Ishikawa (cell line): ENCODE measurements around the gene ABCA9.

Experiments
- CEBPB ChIP-seq: IDR thresholded peaks from 2 replicates; pipeline ENCODE4 v1.6.1; 2012
- CREB1 ChIP-seq: IDR thresholded peaks from 2 replicates; pipeline ENCODE4 v1.6.1; 2012; ENCODE audit warnings: low read depth
- EP300 ChIP-seq: IDR thresholded peaks from 2 replicates; pipeline ENCODE4 v1.6.1; 2012; ENCODE audit warnings: borderline replicate concordance
- FOXM1 ChIP-seq: IDR thresholded peaks from 2 replicates; pipeline ENCODE4 v1.6.1; 2012; ENCODE audit warnings: low read depth, borderline replicate concordance
- TAF1 ChIP-seq: IDR thresholded peaks from 2 replicates; pipeline ENCODE4 v1.6.1; 2012; ENCODE audit warnings: low read depth, mild to moderate bottlenecking
- TCF12 ChIP-seq: IDR thresholded peaks from 2 replicates; pipeline ENCODE4 v1.6.1; 2012; ENCODE audit warnings: low read depth
- YY1 ChIP-seq: IDR thresholded peaks from 2 replicates; pipeline ENCODE4 v1.6.1; 2012; ENCODE audit warnings: low read depth
- TF ChIP-seq, protein P1 (sequence below): IDR thresholded peaks from 2 replicates; pipeline ENCODE4 v1.6.1; 2012
- TF ChIP-seq, protein P2 (sequence below): IDR thresholded peaks from 2 replicates; pipeline ENCODE4 v1.6.1; 2012; ENCODE audit warnings: low read depth, mild to moderate bottlenecking

DNA sequence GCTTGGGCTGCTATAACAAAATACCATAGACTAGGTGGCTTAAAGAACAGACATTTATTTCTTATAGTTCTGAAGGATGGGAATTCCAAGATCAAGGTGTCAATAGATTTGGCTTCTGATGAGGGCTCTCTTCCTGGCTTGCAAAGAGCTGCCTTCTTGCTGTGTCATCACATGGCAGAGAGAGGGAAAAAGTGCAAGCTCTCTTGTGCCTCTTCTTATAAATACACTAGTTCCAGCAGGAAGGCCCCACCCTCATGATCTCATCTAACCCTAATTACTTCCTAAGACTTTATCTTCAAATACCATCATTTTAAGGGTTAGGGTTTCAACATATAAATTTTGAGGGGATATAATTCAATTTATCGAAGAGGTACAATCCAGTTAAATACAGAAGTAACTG, 30.6 kb downstream of the ABCA9 start:
- TF ChIP-seq, protein P1, sequence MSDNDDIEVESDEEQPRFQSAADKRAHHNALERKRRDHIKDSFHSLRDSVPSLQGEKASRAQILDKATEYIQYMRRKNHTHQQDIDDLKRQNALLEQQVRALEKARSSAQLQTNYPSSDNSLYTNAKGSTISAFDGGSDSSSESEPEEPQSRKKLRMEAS: no peak
- TF ChIP-seq YY1: no peak
- no peak for TF ChIP-seq FOXM1
- no peak for TF ChIP-seq CEBPB
- no peak for TF ChIP-seq TAF1
- TF ChIP-seq TCF12: no peak
- TF ChIP-seq EP300: no peak
- TF ChIP-seq CREB1: no peak
- TF ChIP-seq, protein P2, sequence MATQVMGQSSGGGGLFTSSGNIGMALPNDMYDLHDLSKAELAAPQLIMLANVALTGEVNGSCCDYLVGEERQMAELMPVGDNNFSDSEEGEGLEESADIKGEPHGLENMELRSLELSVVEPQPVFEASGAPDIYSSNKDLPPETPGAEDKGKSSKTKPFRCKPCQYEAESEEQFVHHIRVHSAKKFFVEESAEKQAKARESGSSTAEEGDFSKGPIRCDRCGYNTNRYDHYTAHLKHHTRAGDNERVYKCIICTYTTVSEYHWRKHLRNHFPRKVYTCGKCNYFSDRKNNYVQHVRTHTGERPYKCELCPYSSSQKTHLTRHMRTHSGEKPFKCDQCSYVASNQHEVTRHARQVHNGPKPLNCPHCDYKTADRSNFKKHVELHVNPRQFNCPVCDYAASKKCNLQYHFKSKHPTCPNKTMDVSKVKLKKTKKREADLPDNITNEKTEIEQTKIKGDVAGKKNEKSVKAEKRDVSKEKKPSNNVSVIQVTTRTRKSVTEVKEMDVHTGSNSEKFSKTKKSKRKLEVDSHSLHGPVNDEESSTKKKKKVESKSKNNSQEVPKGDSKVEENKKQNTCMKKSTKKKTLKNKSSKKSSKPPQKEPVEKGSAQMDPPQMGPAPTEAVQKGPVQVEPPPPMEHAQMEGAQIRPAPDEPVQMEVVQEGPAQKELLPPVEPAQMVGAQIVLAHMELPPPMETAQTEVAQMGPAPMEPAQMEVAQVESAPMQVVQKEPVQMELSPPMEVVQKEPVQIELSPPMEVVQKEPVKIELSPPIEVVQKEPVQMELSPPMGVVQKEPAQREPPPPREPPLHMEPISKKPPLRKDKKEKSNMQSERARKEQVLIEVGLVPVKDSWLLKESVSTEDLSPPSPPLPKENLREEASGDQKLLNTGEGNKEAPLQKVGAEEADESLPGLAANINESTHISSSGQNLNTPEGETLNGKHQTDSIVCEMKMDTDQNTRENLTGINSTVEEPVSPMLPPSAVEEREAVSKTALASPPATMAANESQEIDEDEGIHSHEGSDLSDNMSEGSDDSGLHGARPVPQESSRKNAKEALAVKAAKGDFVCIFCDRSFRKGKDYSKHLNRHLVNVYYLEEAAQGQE: no peak
